ENCODE data around the gene ADGRD2. TPM values are rescaled to one million over a fixed set of nuclear protein-coding genes. Genes with fewer than 3 reads are reported as not detected.
"Not testable (repeated sequence)": the region's sequence is repeated elsewhere in the genome, so short reads cannot be mapped to it uniquely, and the experiment has no call there.

ADGRD2 gene
- polyA plus RNA-seq, 3 donors: not detected

- no peaks in the 10 kb centered on the region for H3K9me3 ChIP-seq (replicated peaks in 1 of 2; ENCODE audit: control insufficient read depth in 1 of 2, insufficient read depth in 1 of 2, low read length in 2 of 2)
- DNase-seq: no peak
- H3K36me3 Mint-ChIP-seq: no peaks in the 10 kb centered on the region
- H3K27ac ChIP-seq (ENCODE audit: low read depth in 1 of 2, low read length in 2 of 2): no peak overlapping the region
- peaks cover 3% of the 10 kb centered on the region for H3K4me1 Mint-ChIP-seq
- H3K4me3 ChIP-seq (replicated peaks in 1 of 3; ENCODE audit: low read depth in 2 of 3, low read length in 3 of 3): no peak overlapping the region
- no peak overlapping the region for H3K4me2 ChIP-seq (replicated peaks; ENCODE audit: extremely low read depth, low read length, poor library complexity, severe bottlenecking)
- WGBS (ENCODE audit: insufficient coverage): 97% methylated on average over 3 of the region's 5 CpGs
- no peak overlapping the region for H3K4me3 Mint-ChIP-seq
- no peak for TF ChIP-seq CTCF (IDR thresholded peaks at IDR 0.05)
- H3K27me3 Mint-ChIP-seq (ENCODE audit: low read depth in 3 of 3): peaks cover 2 to 9% (median 6%) of the 10 kb centered on the region in 3 donors
- intact Hi-C loops (cut with micrococcal nuclease): no loop called here
- no peak overlapping the region for H2AFZ ChIP-seq (ENCODE audit: insufficient read depth, low read depth, low read length, poor library complexity, severe bottlenecking)
- no peak overlapping the region for H3K27ac Mint-ChIP-seq
- H3K79me2 ChIP-seq (ENCODE audit: insufficient read depth, low read length): no peaks in the 10 kb centered on the region
- H4K20me1 ChIP-seq (ENCODE audit: insufficient read depth, low read length): no peaks in the 10 kb centered on the region
- no peaks in the 10 kb centered on the region for H3K9me3 Mint-ChIP-seq
- no peaks in the 10 kb centered on the region for H3K36me3 ChIP-seq (replicated peaks in 1 of 2; ENCODE audit: control insufficient read depth in 1 of 2, insufficient read depth in 2 of 2, low read length in 2 of 2)
- H3K27me3 ChIP-seq (ENCODE audit: control insufficient read depth in 2 of 2, insufficient read depth in 2 of 2, low read length in 2 of 2): no peaks in the 10 kb centered on the region
- H3K9ac ChIP-seq (ENCODE audit: insufficient read depth, low read length, poor library complexity, severe bottlenecking): no peak overlapping the region
- no peaks in the 10 kb centered on the region for H3K4me1 ChIP-seq (ENCODE audit: control insufficient read depth in 1 of 2, insufficient read depth in 2 of 2, low read length in 2 of 2)
These were observed 27.1 kb upstream of the ADGRD2 start for GRCh38 chr9:124423155-124423554.

- Histone ChIP-seq H3K9ac (ENCODE audit: insufficient read depth, low read length, poor library complexity, severe bottlenecking) (no peak overlapping the region), H3K4me1 (ENCODE audit: control insufficient read depth in 1 of 2, insufficient read depth in 2 of 2, low read length in 2 of 2) (no peaks in the 10 kb centered on the region), H3K36me3 (replicated peaks in 1 of 2; ENCODE audit: control insufficient read depth in 1 of 2, insufficient read depth in 2 of 2, low read length in 2 of 2) (no peaks in the 10 kb centered on the region), H3K4me3 (replicated peaks in 1 of 3; ENCODE audit: low read depth in 2 of 3, low read length in 3 of 3) (no peak overlapping the region), H3K27me3 (ENCODE audit: control insufficient read depth in 2 of 2, insufficient read depth in 2 of 2, low read length in 2 of 2) (no peaks in the 10 kb centered on the region), H3K79me2 (ENCODE audit: insufficient read depth, low read length) (no peaks in the 10 kb centered on the region), H2AFZ (ENCODE audit: insufficient read depth, low read depth, low read length, poor library complexity, severe bottlenecking) (no peak overlapping the region), H3K27ac (ENCODE audit: low read depth in 1 of 2, low read length in 2 of 2) (no peak overlapping the region), H3K4me2 (replicated peaks; ENCODE audit: extremely low read depth, low read length, poor library complexity, severe bottlenecking) (no peak overlapping the region), H4K20me1 (ENCODE audit: insufficient read depth, low read length) (no peaks in the 10 kb centered on the region), H3K9me3 (replicated peaks in 1 of 2; ENCODE audit: control insufficient read depth in 1 of 2, insufficient read depth in 1 of 2, low read length in 2 of 2) (no peaks in the 10 kb centered on the region)
- no peak for DNase-seq
- H3K9me3 Mint-ChIP-seq: no peaks in the 10 kb centered on the region
- H3K27ac Mint-ChIP-seq: peak overlapping the region in 1 of 7 donors; percentile 8
- no peak for TF ChIP-seq CTCF (IDR thresholded peaks at IDR 0.05)
- intact Hi-C loops (cut with micrococcal nuclease): no loop called here
- no peak overlapping the region for H3K4me3 Mint-ChIP-seq
- H3K36me3 Mint-ChIP-seq: no peaks in the 10 kb centered on the region
- peaks cover 3% of the 10 kb centered on the region for H3K4me1 Mint-ChIP-seq
- WGBS (ENCODE audit: insufficient coverage): 89% methylated on average over 11 of the region's 11 CpGs
- peaks cover 2 to 6% (median 6%) of the 10 kb centered on the region in 3 donors for H3K27me3 Mint-ChIP-seq (ENCODE audit: low read depth in 3 of 3)
These were observed 26.7 kb upstream of the ADGRD2 start for GRCh38 chr9:124423591-124423990.

- not testable (repeated sequence) for H3K4me1 Mint-ChIP-seq
These were observed 24.5 kb upstream of the ADGRD2 start for GRCh38 chr9:124425733-124426132.

More at GRCh38 chr9:124425733-124426132, 24.5 kb upstream of the ADGRD2 start:
- intact Hi-C loops (cut with micrococcal nuclease); H3K4me2 ChIP-seq (replicated peaks; ENCODE audit: extremely low read depth, low read length, poor library complexity, severe bottlenecking); DNase-seq; H3K9me3 Mint-ChIP-seq; H3K36me3 Mint-ChIP-seq; H3K4me3 ChIP-seq (replicated peaks in 1 of 3; ENCODE audit: low read depth in 2 of 3, low read length in 3 of 3); H3K4me1 ChIP-seq (ENCODE audit: control insufficient read depth in 1 of 2, insufficient read depth in 2 of 2, low read length in 2 of 2); H3K27ac Mint-ChIP-seq; H3K4me3 Mint-ChIP-seq; H3K27me3 ChIP-seq (ENCODE audit: control insufficient read depth in 2 of 2, insufficient read depth in 2 of 2, low read length in 2 of 2); H3K9me3 ChIP-seq (replicated peaks in 1 of 2; ENCODE audit: control insufficient read depth in 1 of 2, insufficient read depth in 1 of 2, low read length in 2 of 2); H4K20me1 ChIP-seq (ENCODE audit: insufficient read depth, low read length); H2AFZ ChIP-seq (ENCODE audit: insufficient read depth, low read depth, low read length, poor library complexity, severe bottlenecking); H3K79me2 ChIP-seq (ENCODE audit: insufficient read depth, low read length); H3K27me3 Mint-ChIP-seq (ENCODE audit: low read depth in 3 of 3); H3K27ac ChIP-seq (ENCODE audit: low read depth in 1 of 2, low read length in 2 of 2); H3K9ac ChIP-seq (ENCODE audit: insufficient read depth, low read length, poor library complexity, severe bottlenecking); H3K36me3 ChIP-seq (replicated peaks in 1 of 2; ENCODE audit: control insufficient read depth in 1 of 2, insufficient read depth in 2 of 2, low read length in 2 of 2): not testable (repeated sequence)
- WGBS (ENCODE audit: insufficient coverage): no CpG with 5 or more reads among the region's 12 CpGs

Measured in CD14-positive monocyte (primary cell).